Hematopoietic multipotent progenitor cell treated with erythropoietin and hydrocortisone succinate and interleukin-3 and kit ligand, for 8 days (in vitro differentiated cells): ENCODE data around the gene FRMD3.
"Not testable (repeated sequence)": the region's sequence is repeated elsewhere in the genome, so short reads cannot be mapped to it uniquely, and the experiment has no call there.

Experiments
- DNase-seq: peaks from one replicate; pipeline ENCODE4 v3.0.0-alpha.2; 2015

The FRMD3 gene

GRCh38 chr9:83384214-83384613 lies 154.0 kb downstream of the FRMD3 start:
- DNase-seq, result no peak

- no peak for DNase-seq
These were observed 155.2 kb downstream of the FRMD3 start for GRCh38 chr9:83383034-83383433.

GRCh38 chr9:83382421-83382820 lies 155.8 kb downstream of the FRMD3 start:
- DNase-seq, result no peak

- no peak for DNase-seq
These were observed 159.2 kb downstream of the FRMD3 start for GRCh38 chr9:83379045-83379444.

- DNase-seq, result no peak
These were observed 165.2 kb downstream of the FRMD3 start for GRCh38 chr9:83372957-83373356.

GRCh38 chr9:83367326-83367725 lies 170.9 kb downstream of the FRMD3 start:
- no peak for DNase-seq

GRCh38 chr9:83362341-83362995 lies 175.7 kb downstream of the FRMD3 start:
- DNase-seq, result no peak

GRCh38 chr9:83359039-83359438 lies 179.2 kb downstream of the FRMD3 start:
- no peak for DNase-seq

- not testable (repeated sequence) for DNase-seq
These were observed 179.7 kb downstream of the FRMD3 start for GRCh38 chr9:83358493-83358892.

GRCh38 chr9:83355729-83356151 lies 182.5 kb downstream of the FRMD3 start:
- no peak for DNase-seq

GRCh38 chr9:83355024-83355444 lies 183.2 kb downstream of the FRMD3 start:
- no peak for DNase-seq

GRCh38 chr9:83349031-83349430 lies 189.2 kb downstream of the FRMD3 start:
- DNase-seq, result no peak

- no peak for DNase-seq
These were observed 191.4 kb downstream of the FRMD3 start for GRCh38 chr9:83346655-83347420.

- no peak for DNase-seq
These were observed 194.7 kb downstream of the FRMD3 start for GRCh38 chr9:83343366-83343999.

GRCh38 chr9:83342731-83343130 lies 195.5 kb downstream of the FRMD3 start:
- no peak for DNase-seq

GRCh38 chr9:83342006-83342405 lies 196.2 kb downstream of the FRMD3 start:
- DNase-seq, result no peak

- DNase-seq, result no peak
These were observed 197.8 kb downstream of the FRMD3 start for GRCh38 chr9:83340451-83340850.

GRCh38 chr9:83339435-83339834 lies 198.8 kb downstream of the FRMD3 start:
- DNase-seq, result no peak

GRCh38 chr9:83336706-83337105 lies 201.5 kb downstream of the FRMD3 start:
- peak; percentile 67 for DNase-seq

GRCh38 chr9:83334320-83334719 lies 203.9 kb downstream of the FRMD3 start:
- peak; percentile 78 for DNase-seq

GRCh38 chr9:83330207-83331196 lies 207.7 kb downstream of the FRMD3 start:
- DNase-seq, result no peak

GRCh38 chr9:83327750-83328622 lies 210.2 kb downstream of the FRMD3 start:
- peak; percentile 14 for DNase-seq
